Tibial nerve (tissue), 4 donors: ENCODE results near the gene PVALB.

Experiments used
- EP300 ChIP-seq, 2 donors: sonication (generic); formaldehyde crosslinking; IDR thresholded peaks; one replicate each; pipeline ENCODE4 v1.6.1; 2017; ENCODE audit warnings: antibody characterized with exemption in 2 of 2, mild to moderate bottlenecking in 1 of 2
- POLR2A ChIP-seq, 2 donors: fragments of 450-650 bp; IDR thresholded peaks; one replicate each; pipeline ENCODE4 v1.6.1; 2017; ENCODE audit warnings: antibody characterized with exemption in 2 of 2, mild to moderate bottlenecking in 2 of 2, moderate library complexity in 2 of 2
- TF ChIP-seq, protein P1 (sequence below), 5 experiments: fragments of 200-600 bp in 3 of 5; fragments of 450-650 bp in 2 of 5; sonication (generic) in 3 of 5; IDR thresholded peaks; one replicate each; pipeline ENCODE4 v1.5.1; 2016 to 2019; ENCODE audit warnings: antibody characterized with exemption in 5 of 5, mild to moderate bottlenecking in 3 of 5, moderate library complexity in 2 of 5

GRCh38 chr22:36815558-36816338 lies 1.1 kb downstream of the PVALB start:
- TF ChIP-seq POLR2A (IDR thresholded peaks at IDR 0.05) (no peak), EP300 (IDR thresholded peaks at IDR 0.05) (no peak)
- TF ChIP-seq, protein P1, sequence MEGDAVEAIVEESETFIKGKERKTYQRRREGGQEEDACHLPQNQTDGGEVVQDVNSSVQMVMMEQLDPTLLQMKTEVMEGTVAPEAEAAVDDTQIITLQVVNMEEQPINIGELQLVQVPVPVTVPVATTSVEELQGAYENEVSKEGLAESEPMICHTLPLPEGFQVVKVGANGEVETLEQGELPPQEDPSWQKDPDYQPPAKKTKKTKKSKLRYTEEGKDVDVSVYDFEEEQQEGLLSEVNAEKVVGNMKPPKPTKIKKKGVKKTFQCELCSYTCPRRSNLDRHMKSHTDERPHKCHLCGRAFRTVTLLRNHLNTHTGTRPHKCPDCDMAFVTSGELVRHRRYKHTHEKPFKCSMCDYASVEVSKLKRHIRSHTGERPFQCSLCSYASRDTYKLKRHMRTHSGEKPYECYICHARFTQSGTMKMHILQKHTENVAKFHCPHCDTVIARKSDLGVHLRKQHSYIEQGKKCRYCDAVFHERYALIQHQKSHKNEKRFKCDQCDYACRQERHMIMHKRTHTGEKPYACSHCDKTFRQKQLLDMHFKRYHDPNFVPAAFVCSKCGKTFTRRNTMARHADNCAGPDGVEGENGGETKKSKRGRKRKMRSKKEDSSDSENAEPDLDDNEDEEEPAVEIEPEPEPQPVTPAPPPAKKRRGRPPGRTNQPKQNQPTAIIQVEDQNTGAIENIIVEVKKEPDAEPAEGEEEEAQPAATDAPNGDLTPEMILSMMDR (IDR thresholded peaks at IDR 0.05) = no peak
